Measurements from ENCODE around the gene DDX51. TPM values are rescaled to one million over a fixed set of nuclear protein-coding genes. Genes with fewer than 3 reads are reported as not detected.

The DDX51 gene
- total and polyA plus RNA-seq, 2 of the 13 experiments (the other 11 are each of a cell fraction or from before 2014, with no cell fraction given) = 10.1 TPM

DNA sequence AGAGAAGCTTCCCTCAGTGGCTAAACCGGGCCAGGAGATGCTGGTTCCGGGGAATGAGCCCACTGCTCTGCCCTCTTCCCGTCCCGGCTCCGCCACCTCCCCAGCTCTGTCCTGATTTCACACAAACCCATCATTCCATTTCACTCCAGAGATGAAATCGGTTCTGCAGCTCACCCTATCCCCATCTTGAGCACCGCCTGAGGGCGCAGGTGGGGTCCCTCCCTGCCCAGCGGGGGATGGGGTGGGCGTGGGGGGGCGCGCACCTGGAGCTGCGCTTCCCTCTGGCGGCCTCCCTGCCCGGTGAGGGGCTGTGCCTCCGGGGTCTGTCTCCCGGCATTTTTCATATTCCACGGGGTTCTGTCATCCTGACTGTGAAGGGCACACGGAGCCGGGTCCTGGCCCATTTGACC lies 44.8 kb upstream of the DDX51 start:
- CTCF ChIA-PET (ENCODE audit: low intra/inter-chr PET ratio, low total read pairs) = no interaction called here
- DNase-seq (ENCODE audit: low spot score) = no peak
- H3K9ac ChIP-seq (ENCODE audit: insufficient read depth, low read depth, low read length) = no peak overlapping the region

GRCh38 chr12:132188451-132188901 lies 44.4 kb upstream of the DDX51 start:
- in situ Hi-C loops (cut with HindIII; ENCODE audit: extremely low pct_ligation_motif_present, low pct_unique_long_range_greater_than_20kb) (no loop called here), intact Hi-C loops (cut with micrococcal nuclease; ENCODE audit: unreplicated experiment) (no loop called here)
- Histone ChIP-seq H4K20me1 (ENCODE audit: insufficient read depth, low read length) (no peaks in the 10 kb centered on the region), H3K4me3 (replicated peaks in 1 of 3; ENCODE audit: insufficient read depth in 1 of 3, low read depth in 2 of 3, low read length in 3 of 3) (no peak overlapping the region), H3K4me2 (ENCODE audit: low read depth, low read length) (no peak overlapping the region), H3K4me1 (ENCODE audit: insufficient read depth, low read length) (no peaks in the 10 kb centered on the region), H3K36me3 (replicated peaks in 1 of 2; ENCODE audit: control insufficient read depth in 1 of 2, insufficient read depth in 2 of 2, low read length in 2 of 2) (no peaks in the 10 kb centered on the region), H2AFZ (ENCODE audit: low read length) (no peak overlapping the region), H3K79me2 (ENCODE audit: insufficient read depth, low read length) (no peaks in the 10 kb centered on the region), H3K9ac (ENCODE audit: insufficient read depth, low read depth, low read length) (no peak overlapping the region), H3K27ac (ENCODE audit: extremely low read length, insufficient read depth, low read length) (no peak overlapping the region), H3K9me3 (ENCODE audit: low read length) (peaks cover 5% of the 10 kb centered on the region), H3K27me3 (ENCODE audit: control insufficient read depth in 1 of 2, insufficient read depth in 2 of 2, low read length in 2 of 2) (peaks cover 21 to 93% of the 10 kb centered on the region in 2 experiments)
- CTCF ChIA-PET (ENCODE audit: low intra/inter-chr PET ratio, low total read pairs) = no interaction called here
- BruUV-seq (replicated peaks) = no TSS peak
- POLR2A ChIA-PET = no interaction called here
- ATAC-seq (no peak; the same call in 2 of the 3 replicates), FAIRE-seq (no peak), DNase-seq (ENCODE audit: low spot score) (no peak)
- TF ChIP-seq ZNF547 (CRISPR knock-in tag; IDR thresholded peaks at IDR 0.05) = no peak
- TF ChIP-seq MATR3 (CRISPR knock-in tag; IDR thresholded peaks at IDR 0.05) = no peak
- TF ChIP-seq ATRX (CRISPR knock-in tag; IDR thresholded peaks at IDR 0.05; ENCODE audit: borderline replicate concordance) = no peak
- TF ChIP-seq ATM (IDR thresholded peaks at IDR 0.05; ENCODE audit: borderline replicate concordance) = no peak
- TF ChIP-seq IKZF1 (IDR thresholded peaks at IDR 0.05) = no peak
- TF ChIP-seq ZFP36L1 (CRISPR knock-in tag; IDR thresholded peaks at IDR 0.05) = no peak
- TF ChIP-seq CCDC6 (CRISPR knock-in tag; IDR thresholded peaks at IDR 0.05) = no peak
- TF ChIP-seq ZNF484 (CRISPR knock-in tag; IDR thresholded peaks at IDR 0.05; ENCODE audit: borderline replicate concordance, low read depth) = no peak
- no peak for TF ChIP-seq XBP1 (CRISPR knock-in tag; IDR thresholded peaks at IDR 0.05)
- no peak for TF ChIP-seq ZNF574 (CRISPR knock-in tag; IDR thresholded peaks at IDR 0.05)
- no peak for TF ChIP-seq GABPA (IDR thresholded peaks at IDR 0.05; ENCODE audit: low read depth, low read length)
- no peak for TF ChIP-seq GABPA (CRISPR knock-in tag; IDR thresholded peaks at IDR 0.05; ENCODE audit: low read depth)
- TF ChIP-seq, protein P1, sequence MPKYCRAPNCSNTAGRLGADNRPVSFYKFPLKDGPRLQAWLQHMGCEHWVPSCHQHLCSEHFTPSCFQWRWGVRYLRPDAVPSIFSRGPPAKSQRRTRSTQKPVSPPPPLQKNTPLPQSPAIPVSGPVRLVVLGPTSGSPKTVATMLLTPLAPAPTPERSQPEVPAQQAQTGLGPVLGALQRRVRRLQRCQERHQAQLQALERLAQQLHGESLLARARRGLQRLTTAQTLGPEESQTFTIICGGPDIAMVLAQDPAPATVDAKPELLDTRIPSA (CRISPR knock-in tag; IDR thresholded peaks at IDR 0.05; ENCODE audit: borderline replicate concordance) = no peak
- TF ChIP-seq NFYC (CRISPR knock-in tag; IDR thresholded peaks at IDR 0.05) = no peak
- 58% methylated on average over 10 of the region's 21 CpGs for WGBS (ENCODE audit: low lambda C conversion rate)

More for the DNA sequence above, 44.8 kb upstream of the DDX51 start:
- POLR2A ChIA-PET = no interaction called here
- H3K4me3 ChIP-seq (replicated peaks in 1 of 3; ENCODE audit: insufficient read depth in 1 of 3, low read depth in 2 of 3, low read length in 3 of 3) = no peak overlapping the region; a peak in 1 of 6 replicates
- no TSS peak for BruUV-seq (replicated peaks)
- H2AFZ ChIP-seq (ENCODE audit: low read length) = no peak overlapping the region
- H3K79me2 ChIP-seq (ENCODE audit: insufficient read depth, low read length) = no peaks in the 10 kb centered on the region
- in situ Hi-C loops (cut with HindIII; ENCODE audit: extremely low pct_ligation_motif_present, low pct_unique_long_range_greater_than_20kb) (no loop called here), intact Hi-C loops (cut with micrococcal nuclease; ENCODE audit: unreplicated experiment) (no loop called here)
- H3K4me1 ChIP-seq (ENCODE audit: insufficient read depth, low read length) = no peaks in the 10 kb centered on the region
- H3K27ac ChIP-seq (ENCODE audit: extremely low read length, insufficient read depth, low read length) = no peak overlapping the region
- peaks cover 21 to 96% of the 10 kb centered on the region in 2 experiments for H3K27me3 ChIP-seq (ENCODE audit: control insufficient read depth in 1 of 2, insufficient read depth in 2 of 2, low read length in 2 of 2)
- peaks cover 9% of the 10 kb centered on the region for H3K9me3 ChIP-seq (ENCODE audit: low read length)
- 20% methylated on average over 9 of the region's 20 CpGs for whole genome bisulfite sequencing (ENCODE audit: low lambda C conversion rate)
- FAIRE-seq (no peak), ATAC-seq (peak; percentile 17)
- peak overlapping the region; percentile 49; the same call in 1 of the 2 replicates for H3K4me2 ChIP-seq (ENCODE audit: low read depth, low read length)
- TF ChIP-seq ZNF34 (CRISPR knock-in tag; IDR thresholded peaks at IDR 0.05; ENCODE audit: borderline replicate concordance) (0 out of 2 replicates have a peak, but pooled peaks have one; percentile 3), RBM22 (optimal IDR thresholded peaks at IDR 0.05; ENCODE audit: low read length) (no peak)
- H3K36me3 ChIP-seq (replicated peaks in 1 of 2; ENCODE audit: control insufficient read depth in 1 of 2, insufficient read depth in 2 of 2, low read length in 2 of 2) = no peaks in the 10 kb centered on the region
- H4K20me1 ChIP-seq (ENCODE audit: insufficient read depth, low read length) = no peaks in the 10 kb centered on the region
